Measurements from ENCODE around the gene FAR2.
"Not testable (repeated sequence)": the region's sequence is repeated elsewhere in the genome, so short reads cannot be mapped to it uniquely, and the experiment has no call there.

FAR2 gene

GRCh38 chr12:29157486-29157946 lies 8.4 kb downstream of the FAR2 start:
- Histone ChIP-seq H3K4me3 (ENCODE audit: low read length) (no peak overlapping the region), H3K27ac (ENCODE audit: low read length) (no peak overlapping the region)

GRCh38 chr12:29158115-29158763 lies 9.2 kb downstream of the FAR2 start:
- H3K4me3 ChIP-seq (ENCODE audit: low read length) = no peak overlapping the region
- no peaks in the 10 kb centered on the region for H3K36me3 ChIP-seq (ENCODE audit: insufficient read depth, low read depth, low read length)
- no peaks in the 10 kb centered on the region for H3K27me3 ChIP-seq (ENCODE audit: insufficient read depth, low read length)
- peaks cover 4% of the 10 kb centered on the region; the same call in 1 of the 2 replicates for H3K4me1 ChIP-seq (ENCODE audit: insufficient read depth, low read length)
- no peak overlapping the region for H3K27ac ChIP-seq (ENCODE audit: low read length)
- no peaks in the 10 kb centered on the region for H3K9me3 ChIP-seq (ENCODE audit: insufficient read depth, low read depth, low read length)
- no peak overlapping the region for H3K9ac ChIP-seq (ENCODE audit: low read depth, low read length)

More at GRCh38 chr12:29157486-29157946, 8.4 kb downstream of the FAR2 start:
- no peak overlapping the region for H3K9ac ChIP-seq (ENCODE audit: low read depth, low read length)
- H3K4me1 ChIP-seq (ENCODE audit: insufficient read depth, low read length) = peaks cover 11% of the 10 kb centered on the region
- no peaks in the 10 kb centered on the region for H3K9me3 ChIP-seq (ENCODE audit: insufficient read depth, low read depth, low read length)
- no peaks in the 10 kb centered on the region for H3K36me3 ChIP-seq (ENCODE audit: insufficient read depth, low read depth, low read length)
- no peaks in the 10 kb centered on the region for H3K27me3 ChIP-seq (ENCODE audit: insufficient read depth, low read length)

- no peak overlapping the region for H3K9ac ChIP-seq (ENCODE audit: low read depth, low read length)
- H3K4me1 ChIP-seq (ENCODE audit: insufficient read depth, low read length) = no peaks in the 10 kb centered on the region
- H3K9me3 ChIP-seq (ENCODE audit: insufficient read depth, low read depth, low read length) = no peaks in the 10 kb centered on the region
- H3K4me3 ChIP-seq (ENCODE audit: low read length) = no peak overlapping the region
- H3K27me3 ChIP-seq (ENCODE audit: insufficient read depth, low read length) = no peaks in the 10 kb centered on the region
- H3K36me3 ChIP-seq (ENCODE audit: insufficient read depth, low read depth, low read length) = no peaks in the 10 kb centered on the region
- H3K27ac ChIP-seq (ENCODE audit: low read length) = no peak overlapping the region
These were observed 10.6 kb downstream of the FAR2 start for GRCh38 chr12:29159661-29160060.

DNA sequence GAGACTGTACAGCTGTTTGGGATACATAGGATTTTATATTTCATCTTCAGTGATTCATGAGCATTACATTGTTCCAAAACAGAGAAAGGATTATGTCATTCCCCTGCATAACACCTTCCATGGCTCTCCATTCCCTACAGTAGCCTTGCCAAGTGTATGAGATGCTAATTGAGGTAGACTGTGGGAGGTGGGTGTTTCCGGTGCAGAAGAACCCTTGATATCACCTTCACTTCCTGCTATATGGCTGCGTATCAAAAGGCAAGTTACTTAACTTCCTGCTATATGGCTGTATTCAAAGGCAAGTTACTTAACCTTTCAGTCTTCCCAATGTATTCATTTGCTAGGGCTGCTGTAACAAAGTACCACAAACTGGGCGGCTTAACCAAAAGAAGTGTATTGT lies 11.2 kb downstream of the FAR2 start:
- H3K27ac ChIP-seq (ENCODE audit: low read length) = no peak overlapping the region
- H3K4me1 ChIP-seq (ENCODE audit: insufficient read depth, low read length) = no peaks in the 10 kb centered on the region
- H3K9me3 ChIP-seq (ENCODE audit: insufficient read depth, low read depth, low read length) = no peaks in the 10 kb centered on the region
- H3K9ac ChIP-seq (ENCODE audit: low read depth, low read length) = no peak overlapping the region
- no peaks in the 10 kb centered on the region for H3K36me3 ChIP-seq (ENCODE audit: insufficient read depth, low read depth, low read length)
- no peak overlapping the region for H3K4me3 ChIP-seq (ENCODE audit: low read length)
- no peaks in the 10 kb centered on the region for H3K27me3 ChIP-seq (ENCODE audit: insufficient read depth, low read length)

DNA sequence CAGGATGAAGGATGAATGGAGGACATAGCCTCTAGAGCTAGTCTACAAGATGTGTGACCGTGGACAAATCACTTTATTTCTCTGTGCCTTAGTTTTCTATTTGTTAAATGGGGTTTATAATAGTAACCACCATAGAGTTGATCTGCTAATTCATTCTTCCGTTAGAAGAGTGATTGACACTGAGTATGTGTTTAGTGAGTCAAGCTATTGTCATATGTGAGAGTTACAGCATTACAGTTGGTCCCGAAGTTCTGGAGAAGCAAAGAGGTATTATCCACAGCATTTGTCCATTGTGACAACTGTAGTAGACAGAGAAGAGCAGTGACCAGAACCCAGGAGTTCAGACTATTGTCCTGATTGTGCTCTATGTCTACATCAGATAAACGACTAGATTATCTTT lies 14.1 kb downstream of the FAR2 start:
- Histone ChIP-seq H3K27ac (ENCODE audit: low read length) (no peak overlapping the region), H3K4me1 (ENCODE audit: insufficient read depth, low read length) (no peaks in the 10 kb centered on the region), H3K4me3 (ENCODE audit: low read length) (no peak overlapping the region), H3K36me3 (ENCODE audit: insufficient read depth, low read depth, low read length) (no peaks in the 10 kb centered on the region), H3K9ac (ENCODE audit: low read depth, low read length) (no peak overlapping the region), H3K9me3 (ENCODE audit: insufficient read depth, low read depth, low read length) (no peaks in the 10 kb centered on the region), H3K27me3 (ENCODE audit: insufficient read depth, low read length) (no peaks in the 10 kb centered on the region)

- H3K4me3 ChIP-seq (ENCODE audit: low read length) = no peak overlapping the region
- no peaks in the 10 kb centered on the region for H3K36me3 ChIP-seq (ENCODE audit: insufficient read depth, low read depth, low read length)
- H3K4me1 ChIP-seq (ENCODE audit: insufficient read depth, low read length) = no peaks in the 10 kb centered on the region
- H3K9me3 ChIP-seq (ENCODE audit: insufficient read depth, low read depth, low read length) = no peaks in the 10 kb centered on the region
- no peak overlapping the region for H3K27ac ChIP-seq (ENCODE audit: low read length)
- no peak overlapping the region for H3K9ac ChIP-seq (ENCODE audit: low read depth, low read length)
- no peaks in the 10 kb centered on the region for H3K27me3 ChIP-seq (ENCODE audit: insufficient read depth, low read length)
These were observed 15.7 kb downstream of the FAR2 start for GRCh38 chr12:29164477-29165393.

- Histone ChIP-seq H3K27me3 (ENCODE audit: insufficient read depth, low read length) (no peaks in the 10 kb centered on the region), H3K4me3 (ENCODE audit: low read length) (no peak overlapping the region), H3K9me3 (ENCODE audit: insufficient read depth, low read depth, low read length) (peaks cover 7% of the 10 kb centered on the region), H3K27ac (ENCODE audit: low read length) (no peak overlapping the region), H3K36me3 (ENCODE audit: insufficient read depth, low read depth, low read length) (no peaks in the 10 kb centered on the region), H3K4me1 (ENCODE audit: insufficient read depth, low read length) (no peaks in the 10 kb centered on the region), H3K9ac (ENCODE audit: low read depth, low read length) (no peak overlapping the region)
These were observed 18.4 kb downstream of the FAR2 start for GRCh38 chr12:29167445-29167844.

- no peaks in the 10 kb centered on the region for H3K36me3 ChIP-seq (ENCODE audit: insufficient read depth, low read depth, low read length)
- H3K4me3 ChIP-seq (ENCODE audit: low read length) = no peak overlapping the region
- no peaks in the 10 kb centered on the region for H3K4me1 ChIP-seq (ENCODE audit: insufficient read depth, low read length)
- H3K9me3 ChIP-seq (ENCODE audit: insufficient read depth, low read depth, low read length) = peaks cover 7% of the 10 kb centered on the region
- no peaks in the 10 kb centered on the region for H3K27me3 ChIP-seq (ENCODE audit: insufficient read depth, low read length)
- no peak overlapping the region for H3K27ac ChIP-seq (ENCODE audit: low read length)
- no peak overlapping the region for H3K9ac ChIP-seq (ENCODE audit: low read depth, low read length)
These were observed 18.9 kb downstream of the FAR2 start for GRCh38 chr12:29167988-29168387.

DNA sequence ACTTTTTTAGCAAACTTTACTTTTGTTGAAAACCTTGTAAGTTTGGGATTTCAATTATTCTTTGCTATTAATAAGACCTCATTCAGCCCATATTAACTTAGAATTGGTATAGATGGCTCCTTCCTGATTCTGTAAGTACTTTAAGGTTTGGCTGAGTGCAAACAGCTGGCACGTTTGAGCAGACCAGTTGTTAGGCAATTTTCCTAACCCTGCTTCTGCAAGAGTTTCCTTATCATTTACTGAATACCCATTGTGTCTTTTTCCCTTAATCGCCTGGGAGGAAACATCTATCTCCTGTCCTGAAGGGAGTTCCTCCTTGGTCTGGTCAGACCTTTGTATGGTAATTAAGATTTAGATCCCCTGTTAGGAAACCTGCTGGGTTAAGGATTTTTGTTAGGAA lies 20.9 kb downstream of the FAR2 start:
- H3K9me3 ChIP-seq (ENCODE audit: insufficient read depth, low read depth, low read length); H3K36me3 ChIP-seq (ENCODE audit: insufficient read depth, low read depth, low read length); H3K9ac ChIP-seq (ENCODE audit: low read depth, low read length); H3K4me3 ChIP-seq (ENCODE audit: low read length); H3K27ac ChIP-seq (ENCODE audit: low read length); H3K4me1 ChIP-seq (ENCODE audit: insufficient read depth, low read length); H3K27me3 ChIP-seq (ENCODE audit: insufficient read depth, low read length): not testable (repeated sequence)

DNA sequence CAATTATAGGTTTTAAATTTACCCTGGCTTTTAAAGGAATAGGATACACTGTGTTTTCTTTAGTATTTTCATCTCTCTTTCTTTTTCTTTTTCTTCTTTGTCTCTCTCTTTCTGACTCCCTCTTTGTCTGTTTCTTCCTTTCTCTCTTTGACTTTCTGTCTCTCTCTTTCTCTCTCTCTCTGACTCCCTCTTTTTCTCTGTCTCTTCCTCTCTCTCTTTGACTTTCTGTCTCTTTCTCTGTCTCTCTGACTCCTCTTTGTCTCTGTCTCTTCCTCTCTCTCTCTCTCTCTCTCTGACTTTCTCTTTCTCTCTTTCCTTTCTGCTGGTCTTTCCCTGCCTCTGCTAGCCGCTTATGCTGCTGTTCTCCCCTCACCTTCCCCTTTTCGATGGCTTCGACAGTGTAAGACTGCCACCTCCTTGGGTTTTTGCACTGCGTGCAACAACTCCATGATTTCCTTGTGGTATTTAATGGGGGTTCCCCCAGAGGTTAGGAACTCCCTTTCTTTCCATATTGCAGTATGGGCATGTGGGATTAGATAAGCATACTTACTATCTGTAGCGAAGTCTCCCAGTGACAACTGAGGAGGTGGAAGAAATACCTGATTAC lies 21.5 kb downstream of the FAR2 start:
- not testable (repeated sequence) for H3K9ac ChIP-seq (ENCODE audit: low read depth, low read length); H3K4me1 ChIP-seq (ENCODE audit: insufficient read depth, low read length); H3K27me3 ChIP-seq (ENCODE audit: insufficient read depth, low read length); H3K27ac ChIP-seq (ENCODE audit: low read length); H3K4me3 ChIP-seq (ENCODE audit: low read length); H3K36me3 ChIP-seq (ENCODE audit: insufficient read depth, low read depth, low read length)
- H3K9me3 ChIP-seq (ENCODE audit: insufficient read depth, low read depth, low read length) = peaks cover 11% of the 10 kb centered on the region

GRCh38 chr12:29171421-29172258 lies 22.6 kb downstream of the FAR2 start:
- no peaks in the 10 kb centered on the region for H3K27me3 ChIP-seq (ENCODE audit: insufficient read depth, low read length)

More at GRCh38 chr12:29171421-29172258, 22.6 kb downstream of the FAR2 start:
- no peak overlapping the region for H3K4me3 ChIP-seq (ENCODE audit: low read length)
- peaks cover 14% of the 10 kb centered on the region for H3K9me3 ChIP-seq (ENCODE audit: insufficient read depth, low read depth, low read length)
- H3K36me3 ChIP-seq (ENCODE audit: insufficient read depth, low read depth, low read length) = no peaks in the 10 kb centered on the region
- H3K9ac ChIP-seq (ENCODE audit: low read depth, low read length) = no peak overlapping the region
- H3K27ac ChIP-seq (ENCODE audit: low read length) = no peak overlapping the region
- H3K4me1 ChIP-seq (ENCODE audit: insufficient read depth, low read length) = no peaks in the 10 kb centered on the region
